HG03139 (cell line): ENCODE data around the gene ASH1L.
"Not testable (repeated sequence)": the region's sequence is repeated elsewhere in the genome, so short reads cannot be mapped to it uniquely, and the experiment has no call there.

Source experiments
- ATAC-seq: cut with Tn5 transposase; IDR thresholded peaks from one replicate; pipeline ENCODE4 v1.9.1; 2021; ENCODE audit not compliant: unreplicated experiment

ASH1L gene

GRCh38 chr1:155339515-155340097 lies 223.0 kb downstream of the ASH1L start:
- no peak for ATAC-seq

- no peak for ATAC-seq
Measured at GRCh38 chr1:155334962-155335361, 227.6 kb downstream of the ASH1L start.

GRCh38 chr1:155329980-155330598 lies 232.5 kb downstream of the ASH1L start:
- ATAC-seq = no peak

GRCh38 chr1:155328856-155329255 lies 233.7 kb downstream of the ASH1L start:
- not testable (repeated sequence) for ATAC-seq

- no peak for ATAC-seq
Measured at GRCh38 chr1:155327981-155328380, 234.6 kb downstream of the ASH1L start.

GRCh38 chr1:155326631-155327037 lies 236.0 kb downstream of the ASH1L start:
- no peak for ATAC-seq

GRCh38 chr1:155326020-155326526 lies 236.5 kb downstream of the ASH1L start:
- no peak for ATAC-seq

GRCh38 chr1:155325603-155325893 lies 237.1 kb downstream of the ASH1L start:
- ATAC-seq = no peak

- ATAC-seq = no peak
Measured at GRCh38 chr1:155324717-155325602, 237.6 kb downstream of the ASH1L start.

GRCh38 chr1:155324037-155324716 lies 238.4 kb downstream of the ASH1L start:
- ATAC-seq = peak; percentile 49

- no peak for ATAC-seq
Measured at GRCh38 chr1:155323729-155324036, 238.9 kb downstream of the ASH1L start.

- ATAC-seq = peak; percentile 30
Measured at GRCh38 chr1:155322953-155323728, 239.5 kb downstream of the ASH1L start.

- no peak for ATAC-seq
Measured at GRCh38 chr1:155322571-155322952, 240.0 kb downstream of the ASH1L start.

- ATAC-seq = no peak
Measured at GRCh38 chr1:155321639-155322503, 240.7 kb downstream of the ASH1L start.

- no peak for ATAC-seq
Measured at GRCh38 chr1:155320661-155321617, 241.7 kb downstream of the ASH1L start, which contains the start of gene RUSC1. TSS of gene RUSC1 (plus strand) at chr1:155320894. CDS start at chr1:155321774, 880 bp downstream.

- no peak for ATAC-seq
Measured at GRCh38 chr1:155320252-155320651, 242.4 kb downstream of the ASH1L start.

GRCh38 chr1:155319536-155319935 lies 243.1 kb downstream of the ASH1L start:
- ATAC-seq = no peak

GRCh38 chr1:155318082-155318481 lies 244.5 kb downstream of the ASH1L start:
- ATAC-seq = no peak

- ATAC-seq = no peak
Measured at GRCh38 chr1:155316922-155317321, 245.7 kb downstream of the ASH1L start.
